HCT116 (cell line): ENCODE measurements around the gene GGA2. TPM values are rescaled to one million over a fixed set of nuclear protein-coding genes. Genes with fewer than 3 reads are reported as not detected.

ENCODE experiments used
- ATAC-seq: fragments of 200-7000 bp; cut with Tn5 transposase; 2 replicates; pipeline ENCODE4 v1.9.1; 2020; ENCODE audit warnings: mild to moderate bottlenecking, moderate library complexity
- BruUV-seq: library from RNA; stranded (reverse); fragments of 400-500 nt; replicated peaks from 2 replicates; lab custom pipeline; 2021; lab: Mats Ljungman, UMichigan
- CTCF ChIA-PET: fragments of 300-600 bp; sonication (Branson Sonifier 250); formaldehyde crosslinking; loops from one replicate; lab custom pipeline; 2021; ENCODE audit warnings: antibody characterized with exemption; lab: Charles Lee
- POLR2A ChIA-PET: fragments of 300-600, 350-600 bp; sonication (Branson Sonifier 250); formaldehyde crosslinking; loops from one replicate; lab custom pipeline; 2021; ENCODE audit warnings: antibody characterized with exemption; lab: Charles Lee
- RAD21 ChIA-PET, 2 experiments: fragments of 300-600 bp; sonication (Branson Sonifier 250); formaldehyde crosslinking; loops; one replicate each; lab custom pipeline; 2023; ENCODE audit warnings: low total read pairs in 2 of 2; ENCODE audit not compliant: uncharacterized antibody in 2 of 2, unreplicated experiment in 2 of 2, low non-redundant PET in 1 of 2; lab: Charles Lee
- DNase-seq: peaks from one replicate; pipeline ENCODE4 v3.0.0-alpha.2; 2010; ENCODE audit warnings: low read depth, low spot score
- H2AFZ ChIP-seq: fragments of 200-600 bp; shearing (Covaris generic), sonication (generic); 2 replicates; pipeline ENCODE4 v1.6.1; 2017; ENCODE audit warnings: low read depth, mixed run types, mixed read lengths, antibody characterized with exemption, low read length; ENCODE audit not compliant: poor library complexity, severe bottlenecking
- H3K27ac ChIP-seq: 2 replicates; pipeline ENCODE4 v1.5.1; 2012; ENCODE audit warnings: low read depth, low read length
- H3K27me3 ChIP-seq: fragments of 200-600 bp; sonication (generic); 2 replicates; pipeline ENCODE4 v1.6.1; 2016; ENCODE audit warnings: mixed run types, low read length, mixed read lengths; ENCODE audit not compliant: insufficient read depth
- H3K36me3 ChIP-seq, 2 experiments: fragments of 200-500 bp in 1 of 2; fragments of 200-600 bp in 1 of 2; sonication (Bioruptor generic) in 1 of 2; sonication (generic) in 1 of 2; 2 replicates each; pipeline versions ENCODE4 v1.5.1 to v1.6.1; 2014 to 2016; ENCODE audit warnings: low read length in 2 of 2, inconsistent platforms in 1 of 2, mixed read lengths in 1 of 2, mixed run types in 1 of 2; ENCODE audit not compliant: insufficient read depth in 2 of 2, control insufficient read depth in 1 of 2
- H3K4me1 ChIP-seq, 2 experiments: fragments of 200-600 bp in 1 of 2; sonication (generic) in 1 of 2; 2 replicates each; pipeline versions ENCODE4 v1.5.1 to v1.6.1; 2012 to 2017; ENCODE audit warnings: low read length in 2 of 2, inconsistent platforms in 1 of 2, mild to moderate bottlenecking in 1 of 2, mixed read lengths in 1 of 2, mixed run types in 1 of 2, moderate library complexity in 1 of 2; ENCODE audit not compliant: insufficient read depth in 2 of 2, control insufficient read depth in 1 of 2
- H3K4me2 ChIP-seq: fragments of 200-600 bp; sonication (generic); 2 replicates; pipeline ENCODE4 v1.6.1; 2017; ENCODE audit warnings: mixed run types, low read length, mixed read lengths
- H3K4me3 ChIP-seq, 2 experiments: fragments of 200-600 bp in 1 of 2; sonication (generic) in 1 of 2; replicated peaks in 1 of 2; 2 replicates each; pipeline ENCODE4 v1.5.1; 2011 to 2016; ENCODE audit warnings: low read length in 2 of 2, control low read depth in 1 of 2, low read depth in 1 of 2, mild to moderate bottlenecking in 1 of 2, mixed read lengths in 1 of 2, mixed run types in 1 of 2
- H3K79me2 ChIP-seq: fragments of 200-600 bp; sonication (generic); 2 replicates; pipeline ENCODE4 v1.6.1; 2017; ENCODE audit warnings: mild to moderate bottlenecking, mixed run types, low read length, moderate library complexity, mixed read lengths; ENCODE audit not compliant: insufficient read depth
- H3K9ac ChIP-seq: fragments of 200-600 bp; sonication (generic); 2 replicates; pipeline ENCODE4 v1.6.1; 2016; ENCODE audit warnings: low read length, mixed read lengths
- H3K9me2 ChIP-seq: fragments of 200-600 bp; sonication (generic), shearing (Covaris generic); 2 replicates; pipeline ENCODE4 v1.6.1; 2017; ENCODE audit warnings: mixed run types, mild to moderate bottlenecking, moderate library complexity; ENCODE audit not compliant: insufficient read depth
- H3K9me3 ChIP-seq, 2 experiments: fragments of 200-500 bp in 1 of 2; fragments of 200-600 bp in 1 of 2; sonication (Bioruptor generic) in 1 of 2; sonication (generic) in 1 of 2; 2 replicates each; pipeline ENCODE4 v1.6.1; 2014 to 2017; ENCODE audit warnings: low read length in 2 of 2, mixed read lengths in 2 of 2, inconsistent platforms in 1 of 2, low read depth in 1 of 2, mild to moderate bottlenecking in 1 of 2, mixed run types in 1 of 2, moderate library complexity in 1 of 2; ENCODE audit not compliant: control insufficient read depth in 1 of 2, insufficient read depth in 1 of 2
- H4K20me1 ChIP-seq: fragments of 200-600 bp; sonication (generic), shearing (Covaris generic); 2 replicates; pipeline ENCODE4 v1.6.1; 2017; ENCODE audit warnings: mixed run types, mild to moderate bottlenecking, moderate library complexity; ENCODE audit not compliant: insufficient read depth
- CBX3 ChIP-seq: IDR thresholded peaks from 2 replicates; pipeline ENCODE4 v1.6.1; 2012; ENCODE audit warnings: low read depth
- CEBPB ChIP-seq: IDR thresholded peaks from 2 replicates; pipeline ENCODE4 v1.6.1; 2012; ENCODE audit warnings: low read depth
- EGR1 ChIP-seq: IDR thresholded peaks from 2 replicates; pipeline ENCODE4 v1.6.1; 2012; ENCODE audit warnings: low read depth
- ELF1 ChIP-seq: IDR thresholded peaks from 2 replicates; pipeline ENCODE4 v1.6.1; 2012; ENCODE audit warnings: low read depth, borderline replicate concordance
- EZH2 ChIP-seq: fragments of 200-600 bp; sonication (generic); IDR thresholded peaks from 2 replicates; pipeline ENCODE4 v1.6.1; 2017; ENCODE audit warnings: antibody characterized with exemption, mixed run types
- EZH2phosphoT487 ChIP-seq: fragments of 200-600 bp; IDR thresholded peaks from 2 replicates; pipeline ENCODE4 v1.6.1; 2018; ENCODE audit warnings: antibody characterized with exemption, borderline replicate concordance
- FOSL1 ChIP-seq: IDR thresholded peaks from 2 replicates; pipeline ENCODE4 v1.6.1; 2012; ENCODE audit warnings: low read depth
- JUND ChIP-seq: IDR thresholded peaks from 2 replicates; pipeline ENCODE4 v1.6.1; 2012
- MAX ChIP-seq: IDR thresholded peaks from 2 replicates; pipeline ENCODE4 v1.6.1; 2012
- POLR2AphosphoS5 ChIP-seq: IDR thresholded peaks from 2 replicates; pipeline ENCODE4 v1.6.1; 2011; ENCODE audit warnings: mild to moderate bottlenecking, low read depth, low read length, moderate library complexity
- REST ChIP-seq: IDR thresholded peaks from 2 replicates; pipeline ENCODE4 v1.6.1; 2012; ENCODE audit warnings: low read depth
- SIN3A ChIP-seq: IDR thresholded peaks from 2 replicates; pipeline ENCODE4 v1.6.1; 2012; ENCODE audit warnings: low read depth
- SP1 ChIP-seq: IDR thresholded peaks from 2 replicates; pipeline ENCODE4 v1.6.1; 2012; ENCODE audit warnings: low read depth
- SRF ChIP-seq: IDR thresholded peaks from 2 replicates; pipeline ENCODE4 v1.6.1; 2012; ENCODE audit warnings: low read depth
- YY1 ChIP-seq: IDR thresholded peaks from 2 replicates; pipeline ENCODE4 v1.6.1; 2011; ENCODE audit warnings: low read length, low read depth, moderate library complexity, mild to moderate bottlenecking; ENCODE audit not compliant: insufficient replicate concordance; ENCODE audit errors: extremely low read depth
- ZBTB33 ChIP-seq: IDR thresholded peaks from 2 replicates; pipeline ENCODE4 v1.6.1; 2011; ENCODE audit warnings: mild to moderate bottlenecking, low read length, moderate library complexity; ENCODE audit not compliant: insufficient replicate concordance; ENCODE audit errors: extremely low read depth
- ZFX ChIP-seq: fragments of 450-650 bp; IDR thresholded peaks from 2 replicates; pipeline ENCODE4 v1.6.1; 2017
- ZNF274 ChIP-seq: fragments of 200-500 bp; sonication (Bioruptor generic); IDR thresholded peaks from 2 replicates; pipeline ENCODE4 v1.6.1; 2014; ENCODE audit warnings: mild to moderate bottlenecking, low read depth, low read length, inconsistent platforms
- intact Hi-C: fragments of 100-400 bp; cut with micrococcal nuclease; formaldehyde crosslinking; loops from 2 replicates; pipeline ENCODE4 v1.10.0; 2022
- total RNA-seq: library from RNA; stranded (reverse); gene quantifications from one replicate; pipeline ENCODE4 v1.2.1, GENCODE V29; 2021; ENCODE audit not compliant: unreplicated experiment
- TF ChIP-seq, protein P1 (sequence below), 3 experiments: fragments of 200-600 bp in 1 of 3; sonication (generic) in 1 of 3; IDR thresholded peaks in 2 of 3; conservative IDR thresholded peaks in 1 of 3; 2 replicates each; pipeline ENCODE4 v1.5.1; 2012 to 2017; ENCODE audit warnings: low read depth in 2 of 3, low read length in 2 of 3, antibody characterized with exemption in 1 of 3, borderline replicate concordance in 1 of 3, control low read depth in 1 of 3, mild to moderate bottlenecking in 1 of 3, mixed read lengths in 1 of 3, mixed run types in 1 of 3, moderate library complexity in 1 of 3; ENCODE audit not compliant: insufficient read depth in 1 of 3

The GGA2 gene
- total RNA-seq, 1 experiment from 2014 or later, result 68.3 TPM

DNA sequence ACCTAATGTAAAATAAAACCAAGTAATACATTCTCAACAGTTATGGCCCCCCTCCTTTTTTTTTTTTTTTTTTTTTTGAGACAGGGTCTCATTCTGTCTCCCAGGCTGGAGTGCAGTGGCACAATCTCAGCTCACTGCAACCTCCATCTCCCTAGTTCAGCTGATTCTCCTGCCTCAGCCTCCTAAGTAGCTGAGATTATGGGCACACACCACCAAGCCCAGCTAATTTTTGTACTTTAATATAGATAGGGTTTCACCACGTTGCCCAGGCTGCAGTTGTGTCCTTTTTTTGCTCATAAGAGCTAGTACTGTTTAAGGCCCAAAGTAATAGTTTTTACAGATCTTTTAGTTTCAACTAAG, 28.6 kb upstream of the GGA2 start:
- POLR2A ChIA-PET, result interaction anchor here (1.4 kb wide), 1 partner anchor 19 kb away, joined by 8 read pairs; the partner anchor contains the start of genes EARS2 and UBFD1
- BruUV-seq, result no TSS peak
- peaks cover 19 to 24% of the 10 kb centered on the region in 2 experiments for H3K36me3 ChIP-seq

More for the DNA sequence above, 28.6 kb upstream of the GGA2 start:
- Histone ChIP-seq H2AFZ (no peak overlapping the region), H3K9me2 (no peaks in the 10 kb centered on the region), H3K79me2 (peaks cover 9% of the 10 kb centered on the region; the same call in 1 of the 2 replicates), H3K9me3 (no peaks in the 10 kb centered on the region), H3K9ac (peak overlapping the region; percentile 33), H3K4me3 (no peak overlapping the region), H3K4me1 (peaks cover 7 to 17% of the 10 kb centered on the region in 2 experiments), H3K27ac (peak overlapping the region; percentile 66; the same call in 1 of the 2 replicates), H3K27me3 (no peaks in the 10 kb centered on the region), H4K20me1 (no peaks in the 10 kb centered on the region), H3K4me2 (peak overlapping the region; percentile 35)
- no peak for DNase-seq
- no peak for TF ChIP-seq SP1
- TF ChIP-seq REST, result no peak
- no peak for TF ChIP-seq POLR2AphosphoS5
- no peak for TF ChIP-seq EZH2
- TF ChIP-seq YY1, result no peak
- no peak for TF ChIP-seq EGR1
- TF ChIP-seq ZBTB33, result no peak
- TF ChIP-seq, protein P1, sequence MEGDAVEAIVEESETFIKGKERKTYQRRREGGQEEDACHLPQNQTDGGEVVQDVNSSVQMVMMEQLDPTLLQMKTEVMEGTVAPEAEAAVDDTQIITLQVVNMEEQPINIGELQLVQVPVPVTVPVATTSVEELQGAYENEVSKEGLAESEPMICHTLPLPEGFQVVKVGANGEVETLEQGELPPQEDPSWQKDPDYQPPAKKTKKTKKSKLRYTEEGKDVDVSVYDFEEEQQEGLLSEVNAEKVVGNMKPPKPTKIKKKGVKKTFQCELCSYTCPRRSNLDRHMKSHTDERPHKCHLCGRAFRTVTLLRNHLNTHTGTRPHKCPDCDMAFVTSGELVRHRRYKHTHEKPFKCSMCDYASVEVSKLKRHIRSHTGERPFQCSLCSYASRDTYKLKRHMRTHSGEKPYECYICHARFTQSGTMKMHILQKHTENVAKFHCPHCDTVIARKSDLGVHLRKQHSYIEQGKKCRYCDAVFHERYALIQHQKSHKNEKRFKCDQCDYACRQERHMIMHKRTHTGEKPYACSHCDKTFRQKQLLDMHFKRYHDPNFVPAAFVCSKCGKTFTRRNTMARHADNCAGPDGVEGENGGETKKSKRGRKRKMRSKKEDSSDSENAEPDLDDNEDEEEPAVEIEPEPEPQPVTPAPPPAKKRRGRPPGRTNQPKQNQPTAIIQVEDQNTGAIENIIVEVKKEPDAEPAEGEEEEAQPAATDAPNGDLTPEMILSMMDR (IDR thresholded peaks at IDR 0.05 in 2 of 3, conservative IDR thresholded peaks at IDR 0.05 in 1 of 3; ENCODE audit: borderline replicate concordance in 1 of 3, insufficient read depth in 1 of 3, low read depth in 2 of 3, low read length in 2 of 3), result no peak
- TF ChIP-seq CBX3, result no peak
- TF ChIP-seq FOSL1, result no peak
- no peak for TF ChIP-seq EZH2phosphoT487
- no peak for TF ChIP-seq ZFX
- no peak for TF ChIP-seq JUND
- TF ChIP-seq ELF1, result no peak
- TF ChIP-seq MAX, result no peak; the same call in 1 of the 2 replicates
- TF ChIP-seq SRF, result no peak
- no peak for TF ChIP-seq CEBPB
- TF ChIP-seq ZNF274, result no peak
- TF ChIP-seq SIN3A, result no peak
- peak; percentile 51 for ATAC-seq
- ChIA-PET RAD21 (no interaction called here), CTCF (interaction anchor here (0.6 to 0.9 kb wide), 2 partner anchors 18 to 467 kb away, joined by 3 to 5 read pairs; partner anchors contain the start of genes EARS2 and UBFD1)
- intact Hi-C loops, result loop anchor here (10.0 kb wide), 1 partner anchor 64 kb away; no protein-coding TSS in a partner anchor
